ENCODE measurements around the gene TELO2.
"Not testable (repeated sequence)": the region's sequence is repeated elsewhere in the genome, so short reads cannot be mapped to it uniquely, and the experiment has no call there.

Gene TELO2

GRCh38 chr16:1478937-1479336 is 14.2 kb upstream of the TELO2 start:
- not testable (repeated sequence) for DNase-seq

GRCh38 chr16:1481906-1482835 is 11.0 kb upstream of the TELO2 start:
- DNase-seq = no peak

GRCh38 chr16:1485847-1486496 is 7.2 kb upstream of the TELO2 start:
- DNase-seq = no peak

- DNase-seq = no peak
Measured at GRCh38 chr16:1486551-1487390, 6.4 kb upstream of the TELO2 start.

GRCh38 chr16:1487395-1488053 is 5.6 kb upstream of the TELO2 start:
- no peak for DNase-seq

- DNase-seq = no peak
Measured at GRCh38 chr16:1488054-1488601, 5.0 kb upstream of the TELO2 start.

- no peak for DNase-seq
Measured at GRCh38 chr16:1488619-1489018, 4.5 kb upstream of the TELO2 start, which contains the start of gene PTX4. Gene PTX4, minus strand, starts transcription at chr16:1488944. Its CDS starts 35 bp downstream, at chr16:1488909.

GRCh38 chr16:1489077-1489476 is 4.1 kb upstream of the TELO2 start:
- DNase-seq = no peak

GRCh38 chr16:1491327-1491726 is 1.8 kb upstream of the TELO2 start:
- DNase-seq = no peak

- no peak for DNase-seq
Measured at GRCh38 chr16:1492082-1492922, 858 bp upstream of the TELO2 start.

GRCh38 chr16:1493746-1494094 is 560 bp downstream of the TELO2 start:
- DNase-seq = no peak

- no peak for DNase-seq
Measured at GRCh38 chr16:1494129-1494640, 1.0 kb downstream of the TELO2 start.

- no peak for DNase-seq
Measured at GRCh38 chr16:1494711-1495110, 1.6 kb downstream of the TELO2 start.

GRCh38 chr16:1495211-1495888 is 2.2 kb downstream of the TELO2 start:
- no peak for DNase-seq

GRCh38 chr16:1495889-1496262 is 2.7 kb downstream of the TELO2 start:
- no peak for DNase-seq

GRCh38 chr16:1496464-1496863 is 3.3 kb downstream of the TELO2 start:
- no peak for DNase-seq

GRCh38 chr16:1497014-1497598 is 3.9 kb downstream of the TELO2 start:
- DNase-seq = no peak

- no peak for DNase-seq
Measured at GRCh38 chr16:1498899-1499676, 5.9 kb downstream of the TELO2 start.

- no peak for DNase-seq
Measured at GRCh38 chr16:1499756-1500464, 6.8 kb downstream of the TELO2 start.
